ENCODE measurements around the gene JMJD6. TPM values are rescaled to one million over a fixed set of nuclear protein-coding genes. Genes with fewer than 3 reads are reported as not detected.

The JMJD6 gene
- total and polyA plus RNA-seq, 2 experiments from 2014 or later, result 11.4 to 12.8 TPM

- no peak for TF ChIP-seq ZNF462 (CRISPR knock-in tag; IDR thresholded peaks at IDR 0.05)
- no peak for TF ChIP-seq EZH2 (IDR thresholded peaks at IDR 0.05; ENCODE audit: low read depth, unreplicated experiment)
- peak; percentile 99 for TF ChIP-seq POLR2AphosphoS5 (IDR thresholded peaks at IDR 0.05; ENCODE audit: low read depth)
- TF ChIP-seq CREB1 (CRISPR knock-in tag; IDR thresholded peaks at IDR 0.05; ENCODE audit: low read depth), result peak; percentile 60
- peak; percentile 63 for TF ChIP-seq ETS1 (IDR thresholded peaks at IDR 0.05)
Measured at GRCh38 chr17:76737082-76737675, 10.8 kb upstream of the JMJD6 start, which contains the start of gene SRSF2 (continued).

GRCh38 chr17:76736349-76737081 lies 10.1 kb upstream of the JMJD6 start:
- Histone ChIP-seq H3K79me2 (replicated peaks; ENCODE audit: insufficient read depth) (peaks cover 56% of the 10 kb centered on the region), H3F3A (replicated peaks; ENCODE audit: low read depth) (peaks cover 40% of the 10 kb centered on the region), H3K9me2 (ENCODE audit: insufficient read depth) (no peaks in the 10 kb centered on the region), H3K4me2 (peak overlapping the region; percentile 99), H3K4me1 (ENCODE audit: insufficient read depth) (peaks cover 12% of the 10 kb centered on the region; the same call in 1 of the 2 replicates), H3K27me3 (ENCODE audit: insufficient read depth) (no peaks in the 10 kb centered on the region), H3K36me3 (ENCODE audit: insufficient read depth) (peaks cover 34% of the 10 kb centered on the region), H3K27ac (ENCODE audit: low read depth) (peak overlapping the region; percentile 91), H4K20me1 (replicated peaks; ENCODE audit: insufficient read depth) (peaks cover 28% of the 10 kb centered on the region), H2AFZ (no peak overlapping the region), H3K4me3 (peak overlapping the region; percentile 97)
- Mint-ChIP-seq H3K4me1 (peaks cover 26% of the 10 kb centered on the region), H3K36me3 (ENCODE audit: low read depth) (peaks cover 57% of the 10 kb centered on the region), H3K27ac (peak overlapping the region; percentile 99), H3K4me3 (peak overlapping the region; percentile 99), H3K9me3 (peaks cover 9% of the 10 kb centered on the region; the same call in 2 of the 3 replicates), H3K27me3 (ENCODE audit: insufficient read depth, low read depth, poor library complexity) (peaks cover 25% of the 10 kb centered on the region)
- peak; percentile 16 for ATAC-seq
- peak; percentile 63 for DNase-seq (ENCODE audit: low spot score)
- TF ChIP-seq REST (IDR thresholded peaks at IDR 0.05; ENCODE audit: unreplicated experiment), result no peak
- TF ChIP-seq EZH2 (IDR thresholded peaks at IDR 0.05; ENCODE audit: low read depth, unreplicated experiment), result no peak
- TF ChIP-seq JUNB (IDR thresholded peaks at IDR 0.05; ENCODE audit: unreplicated experiment), result no peak

Measured in GM23338 (cell line).